SK-N-SH treated with all-trans-retinoic acid at 6 μM for 48 hours (cell line): Measurements from ENCODE around the gene SH2D6.

Experiments used
- PATZ1 ChIP-seq: fragments of 250-450 bp; sonication (Bioruptor Pico); IDR thresholded peaks from 2 replicates; pipeline ENCODE4 v1.8.0; 2020; ENCODE audit warnings: mild to moderate bottlenecking, moderate library complexity, borderline replicate concordance
- RARB ChIP-seq: fragments of 250-450 bp; sonication (Bioruptor Pico); IDR thresholded peaks from 2 replicates; pipeline ENCODE4 v1.8.0; 2021; ENCODE audit warnings: mild to moderate bottlenecking, moderate library complexity
- ZNF70 ChIP-seq: fragments of 450-650 bp; formaldehyde crosslinking; IDR thresholded peaks from 2 replicates; pipeline ENCODE4 v1.5.0; 2020; ENCODE audit warnings: mild to moderate bottlenecking, moderate library complexity

DNA sequence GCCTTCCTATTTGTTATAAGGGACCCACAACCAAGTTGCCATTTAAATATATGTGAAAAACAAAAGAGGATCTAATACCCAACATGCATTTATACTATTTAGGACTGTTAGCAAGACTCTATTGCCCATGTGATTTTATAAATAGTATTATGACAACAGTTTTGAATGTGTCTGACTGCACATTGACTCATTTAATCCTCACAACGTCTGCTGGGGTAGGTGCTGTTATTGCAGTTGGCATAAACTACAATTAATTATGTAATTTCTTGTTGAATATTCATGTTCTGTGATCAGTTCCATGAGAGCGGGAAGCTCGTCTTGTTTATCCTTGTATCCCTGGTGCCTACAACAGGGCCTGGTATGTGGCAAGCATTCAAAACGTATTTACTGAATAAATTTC is 53.7 kb downstream of the SH2D6 start:
- no peak for TF ChIP-seq PATZ1
- no peak for TF ChIP-seq RARB (CRISPR knock-in tag)
- TF ChIP-seq ZNF70 (CRISPR knock-in tag) = no peak
